Endodermal cell (in vitro differentiated cells): ENCODE results near the gene SRSF2. TPM values are rescaled to one million over a fixed set of nuclear protein-coding genes. Genes with fewer than 3 reads are reported as not detected.

Experiments
- DNase-seq: peaks from one replicate; pipeline ENCODE4 v3.0.0-alpha.2; 2017
- H3K27ac ChIP-seq: 2 replicates; pipeline ENCODE4 v1.5.1; 2013; ENCODE audit warnings: mild to moderate bottlenecking, low read depth, low read length, moderate library complexity
- H3K27me3 ChIP-seq: 2 replicates; pipeline ENCODE4 v1.6.1; 2013; ENCODE audit warnings: mild to moderate bottlenecking, low read length, moderate library complexity; ENCODE audit not compliant: insufficient read depth, control insufficient read depth, poor library complexity, severe bottlenecking
- H3K36me3 ChIP-seq: 2 replicates; pipeline ENCODE4 v1.7.0; 2013; ENCODE audit warnings: mild to moderate bottlenecking, low read length, moderate library complexity; ENCODE audit not compliant: control insufficient read depth, insufficient read depth
- H3K4me1 ChIP-seq: one replicate; pipeline ENCODE4 v1.7.0; 2013; ENCODE audit warnings: low read length; ENCODE audit not compliant: control insufficient read depth, insufficient read depth
- H3K4me3 ChIP-seq: 2 replicates; pipeline ENCODE4 v1.5.1; 2013; ENCODE audit warnings: mild to moderate bottlenecking, low read length, moderate library complexity
- H3K9ac ChIP-seq: 2 replicates; pipeline ENCODE4 v1.6.1; 2013; ENCODE audit warnings: mild to moderate bottlenecking, low read length, moderate library complexity; ENCODE audit not compliant: poor library complexity, severe bottlenecking; ENCODE audit errors: extremely low read depth
- H3K9me3 ChIP-seq: 2 replicates; pipeline ENCODE4 v1.6.1; 2013; ENCODE audit warnings: mild to moderate bottlenecking, low read length, moderate library complexity; ENCODE audit not compliant: control insufficient read depth
- H3K27ac Mint-ChIP-seq: 2 replicates; pipeline ENCODE4 v1.8.0; 2020; ENCODE audit warnings: mixed read lengths
- H3K27me3 Mint-ChIP-seq: 2 replicates; pipeline ENCODE4 v1.8.0; 2021; ENCODE audit warnings: mild to moderate bottlenecking, mixed read lengths; ENCODE audit not compliant: insufficient read depth
- H3K36me3 Mint-ChIP-seq: 2 replicates; pipeline ENCODE4 v1.8.0; 2020; ENCODE audit warnings: low read depth, mixed read lengths
- H3K4me1 Mint-ChIP-seq: 2 replicates; pipeline ENCODE4 v1.8.0; 2020; ENCODE audit warnings: mixed read lengths
- H3K4me3 Mint-ChIP-seq: 2 replicates; pipeline ENCODE4 v1.8.0; 2020; ENCODE audit warnings: mild to moderate bottlenecking, moderate library complexity, mixed read lengths
- H3K9me3 Mint-ChIP-seq: 2 replicates; pipeline ENCODE4 v1.8.0; 2020; ENCODE audit warnings: mild to moderate bottlenecking, mixed read lengths
- WGBS, 2 experiments: methylation state at CpG; one replicate each; pipeline versions ENCODE4 v1.1.5 to v1.1.7; 2013; ENCODE audit warnings: missing lambda C conversion rate in 2 of 2, mixed read lengths in 1 of 2; ENCODE audit not compliant: insufficient coverage in 1 of 2, insufficient read length in 1 of 2; 5-methylcytosine and 5-hydroxymethylcytosine counted together
- total RNA-seq, 2 donors: library from RNA; stranded (reverse); fragmentation: NEBNext Ultra II Directional in 1 of 2; extraction: Animal tissue kit (Norgen Biotek cat#: 25700) in 1 of 2; gene quantifications; 2 replicates in 1 of 2; 3 replicates in 1 of 2; pipeline ENCODE4 v1.2.1, GENCODE V29; 2021
- TF ChIP-seq, protein P1 (sequence below): fragments of 200-600 bp; sonication (generic); conservative IDR thresholded peaks from 2 replicates; pipeline ENCODE4 v1.5.0; 2021; ENCODE audit warnings: antibody characterized with exemption, mild to moderate bottlenecking

The SRSF2 gene
- total RNA-seq, 2 donors from 2014 or later = 255 to 307 TPM

DNA sequence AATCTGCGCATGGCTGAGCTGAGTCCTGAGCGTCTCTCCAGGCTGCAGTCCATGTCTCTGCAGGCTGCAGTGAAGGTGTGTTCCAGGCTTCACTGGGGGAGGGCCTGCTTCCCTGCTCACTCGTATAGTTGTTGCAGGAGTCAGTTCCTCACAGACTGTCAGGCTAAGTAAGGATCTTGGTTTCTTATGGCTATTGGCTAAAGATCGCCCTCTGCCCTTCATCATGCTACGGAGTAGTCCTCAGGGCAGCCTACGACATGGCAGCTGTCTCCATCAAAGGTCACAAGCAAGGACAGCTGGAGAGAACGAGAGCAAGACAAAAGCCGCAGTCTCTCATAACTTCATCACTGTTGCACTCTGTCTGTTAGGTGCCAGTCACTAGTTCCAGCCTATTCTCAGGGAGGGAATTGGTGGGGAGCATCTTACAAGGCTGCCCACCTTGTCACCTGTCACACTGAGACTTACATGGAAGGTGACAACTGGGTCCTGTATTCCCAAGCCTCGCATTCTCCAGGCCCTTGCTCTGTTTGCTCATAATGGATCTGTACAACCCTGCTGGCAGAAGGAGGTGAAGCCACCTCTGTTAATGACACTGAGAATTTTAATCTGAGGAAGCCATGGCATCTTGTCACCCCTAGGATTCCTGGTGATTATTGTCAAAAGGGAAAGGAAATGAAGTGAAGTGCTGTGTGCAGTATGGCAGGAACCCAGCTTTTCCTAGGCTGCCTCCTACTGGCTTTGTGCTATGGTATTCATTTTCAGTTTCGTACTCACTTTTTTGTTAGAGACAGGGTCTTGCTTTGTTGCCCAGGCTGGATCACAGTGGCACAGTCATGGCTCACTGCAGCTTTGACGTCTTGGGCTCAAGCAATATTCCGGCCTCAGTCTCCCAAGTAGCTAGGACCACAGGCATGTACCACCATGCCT lies 44.2 kb upstream of the SRSF2 start:
- 88 to 92% methylated on average over 8 to 12 of the region's 12 CpGs for WGBS, 2 experiments
- no peaks in the 10 kb centered on the region for H3K27me3 Mint-ChIP-seq
- Histone ChIP-seq H3K27me3 (no peaks in the 10 kb centered on the region), H3K9me3 (no peaks in the 10 kb centered on the region), H3K4me3 (no peak overlapping the region), H3K4me1 (no peaks in the 10 kb centered on the region), H3K9ac (no peak overlapping the region), H3K27ac (no peak overlapping the region), H3K36me3 (peaks cover 25% of the 10 kb centered on the region)
- TF ChIP-seq, protein P1, sequence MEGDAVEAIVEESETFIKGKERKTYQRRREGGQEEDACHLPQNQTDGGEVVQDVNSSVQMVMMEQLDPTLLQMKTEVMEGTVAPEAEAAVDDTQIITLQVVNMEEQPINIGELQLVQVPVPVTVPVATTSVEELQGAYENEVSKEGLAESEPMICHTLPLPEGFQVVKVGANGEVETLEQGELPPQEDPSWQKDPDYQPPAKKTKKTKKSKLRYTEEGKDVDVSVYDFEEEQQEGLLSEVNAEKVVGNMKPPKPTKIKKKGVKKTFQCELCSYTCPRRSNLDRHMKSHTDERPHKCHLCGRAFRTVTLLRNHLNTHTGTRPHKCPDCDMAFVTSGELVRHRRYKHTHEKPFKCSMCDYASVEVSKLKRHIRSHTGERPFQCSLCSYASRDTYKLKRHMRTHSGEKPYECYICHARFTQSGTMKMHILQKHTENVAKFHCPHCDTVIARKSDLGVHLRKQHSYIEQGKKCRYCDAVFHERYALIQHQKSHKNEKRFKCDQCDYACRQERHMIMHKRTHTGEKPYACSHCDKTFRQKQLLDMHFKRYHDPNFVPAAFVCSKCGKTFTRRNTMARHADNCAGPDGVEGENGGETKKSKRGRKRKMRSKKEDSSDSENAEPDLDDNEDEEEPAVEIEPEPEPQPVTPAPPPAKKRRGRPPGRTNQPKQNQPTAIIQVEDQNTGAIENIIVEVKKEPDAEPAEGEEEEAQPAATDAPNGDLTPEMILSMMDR = peak; percentile 38
- peaks cover 4% of the 10 kb centered on the region for H3K4me1 Mint-ChIP-seq
- no peak overlapping the region for H3K4me3 Mint-ChIP-seq
- DNase-seq = peak; percentile 68
- peaks cover 37% of the 10 kb centered on the region for H3K36me3 Mint-ChIP-seq
- peak overlapping the region; percentile 70 for H3K27ac Mint-ChIP-seq
- H3K9me3 Mint-ChIP-seq = no peaks in the 10 kb centered on the region

DNA sequence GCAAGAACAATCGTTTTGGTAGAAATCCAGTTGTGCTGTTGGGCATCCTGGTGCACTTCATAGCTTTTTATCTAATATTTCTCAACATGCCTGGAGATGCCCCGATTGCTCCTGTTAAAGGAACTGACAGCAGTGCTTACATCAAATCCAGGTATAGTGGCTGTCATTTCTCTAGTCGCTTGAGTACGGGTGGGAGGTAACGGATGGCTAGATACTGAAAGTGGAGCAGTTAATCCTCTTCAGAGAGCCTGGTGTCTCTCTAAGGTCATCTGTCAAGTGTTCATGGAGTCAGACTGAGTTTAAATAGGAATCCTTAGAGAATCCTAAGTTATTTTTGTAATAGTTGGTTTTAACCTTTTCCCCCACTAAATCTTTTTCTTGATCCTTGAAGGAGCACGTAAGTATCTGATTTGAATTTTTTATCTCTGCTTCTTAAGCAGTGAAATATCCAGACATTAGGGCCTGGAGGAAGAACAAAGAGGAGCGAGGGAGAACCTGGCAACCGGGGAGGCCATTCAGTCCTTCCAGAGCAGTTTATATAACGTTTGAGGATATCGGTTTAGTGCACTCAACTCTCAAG lies 38.0 kb upstream of the SRSF2 start:
- Histone ChIP-seq H3K9ac (no peak overlapping the region), H3K4me1 (no peaks in the 10 kb centered on the region), H3K4me3 (no peak overlapping the region), H3K27ac (no peak overlapping the region), H3K27me3 (no peaks in the 10 kb centered on the region), H3K9me3 (no peaks in the 10 kb centered on the region), H3K36me3 (peaks cover 60% of the 10 kb centered on the region)
- no peak for DNase-seq
- Mint-ChIP-seq H3K27me3 (no peaks in the 10 kb centered on the region), H3K4me1 (peaks cover 3% of the 10 kb centered on the region), H3K4me3 (no peak overlapping the region), H3K9me3 (no peaks in the 10 kb centered on the region), H3K27ac (peak overlapping the region; percentile 23), H3K36me3 (peaks cover 60% of the 10 kb centered on the region)
- TF ChIP-seq, protein P1 = no peak
- 95 to 99% methylated on average over 7 to 10 of the region's 10 CpGs for whole genome bisulfite sequencing, 2 experiments

DNA sequence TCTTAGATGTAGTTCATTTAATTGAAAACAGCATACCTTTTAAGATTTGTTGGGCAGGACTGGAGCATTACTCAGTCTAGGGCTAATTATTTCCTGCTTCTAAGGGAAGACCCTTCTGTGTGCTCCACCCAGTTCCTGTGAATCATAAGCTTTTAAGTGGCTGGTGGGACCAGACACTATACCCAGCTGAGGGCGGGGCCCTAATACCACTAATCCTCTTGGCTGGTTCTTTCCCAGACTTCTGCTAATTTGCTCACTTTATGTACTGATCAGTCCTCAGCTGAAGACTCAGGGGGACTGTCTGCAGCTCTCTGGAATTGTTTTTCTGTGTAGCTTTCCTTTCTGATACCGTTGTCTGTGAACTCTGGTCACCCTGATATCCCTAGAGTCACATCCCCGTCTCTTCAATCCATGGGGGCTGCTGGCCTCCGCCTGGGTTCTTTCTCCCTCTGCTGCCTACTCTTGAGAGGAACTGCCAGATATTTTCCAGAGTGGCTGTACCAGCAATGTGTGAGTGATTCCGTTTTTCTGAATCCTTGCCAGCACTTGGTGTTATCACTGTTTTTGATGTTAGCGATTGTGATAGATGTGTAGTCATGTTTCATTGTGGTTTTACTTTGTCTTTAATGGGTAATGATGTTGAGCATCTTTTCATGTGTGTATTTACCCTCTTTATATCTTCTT lies 35.9 kb upstream of the SRSF2 start:
- H3K27me3 ChIP-seq = no peaks in the 10 kb centered on the region
- Mint-ChIP-seq H3K9me3 (no peaks in the 10 kb centered on the region), H3K27ac (peak overlapping the region; percentile 9), H3K4me1 (peaks cover 3% of the 10 kb centered on the region), H3K36me3 (peaks cover 65% of the 10 kb centered on the region), H3K4me3 (no peak overlapping the region), H3K27me3 (no peaks in the 10 kb centered on the region)
- WGBS, 2 experiments = 93 to 100% methylated on average over 4 to 6 of the region's 6 CpGs
- H3K36me3 ChIP-seq = peaks cover 69% of the 10 kb centered on the region
- H3K9ac ChIP-seq = no peak overlapping the region
- DNase-seq = peak; percentile 54
- TF ChIP-seq, protein P1 = no peak
- peaks cover 10% of the 10 kb centered on the region for H3K9me3 ChIP-seq
- no peak overlapping the region for H3K27ac ChIP-seq
- no peaks in the 10 kb centered on the region for H3K4me1 ChIP-seq
- no peak overlapping the region for H3K4me3 ChIP-seq
